HG02938 (cell line): ENCODE data around the gene RASGRP1.
"Not testable (repeated sequence)": the region's sequence is repeated elsewhere in the genome, so short reads cannot be mapped to it uniquely, and the experiment has no call there.

Source experiments
- ATAC-seq: cut with Tn5 transposase; IDR thresholded peaks from one replicate; pipeline ENCODE4 v1.9.1; 2021; ENCODE audit warnings: mild to moderate bottlenecking, moderate library complexity; ENCODE audit not compliant: unreplicated experiment

RASGRP1 gene

GRCh38 chr15:38564557-38565286, at the start of gene RASGRP1:
RASGRP1 (minus strand) TSS chr15:38564814; CDS start chr15:38564628, 186 bp downstream.
- peak; percentile 46 for ATAC-seq

- no peak for ATAC-seq
Measured at GRCh38 chr15:38613085-38613484, 48.5 kb upstream of the RASGRP1 start.

GRCh38 chr15:38612159-38612863, 47.7 kb upstream of the RASGRP1 start:
- ATAC-seq: no peak

- no peak for ATAC-seq
Measured at GRCh38 chr15:38611228-38611627, 46.6 kb upstream of the RASGRP1 start.

- ATAC-seq: no peak
Measured at GRCh38 chr15:38610748-38611147, 46.1 kb upstream of the RASGRP1 start.

- ATAC-seq: no peak
Measured at GRCh38 chr15:38609097-38609738, 44.6 kb upstream of the RASGRP1 start.

- ATAC-seq: no peak
Measured at GRCh38 chr15:38608682-38609081, 44.1 kb upstream of the RASGRP1 start.

GRCh38 chr15:38605744-38606143, 41.1 kb upstream of the RASGRP1 start:
- ATAC-seq: no peak

GRCh38 chr15:38603672-38604071, 39.1 kb upstream of the RASGRP1 start:
- no peak for ATAC-seq

- no peak for ATAC-seq
Measured at GRCh38 chr15:38602910-38603670, 38.5 kb upstream of the RASGRP1 start.

GRCh38 chr15:38600236-38600635, 35.6 kb upstream of the RASGRP1 start:
- no peak for ATAC-seq

GRCh38 chr15:38598749-38599148, 34.1 kb upstream of the RASGRP1 start:
- ATAC-seq: no peak

GRCh38 chr15:38597219-38597800, 32.7 kb upstream of the RASGRP1 start:
- ATAC-seq: no peak

- ATAC-seq: no peak
Measured at GRCh38 chr15:38593524-38593923, 28.9 kb upstream of the RASGRP1 start.

- no peak for ATAC-seq
Measured at GRCh38 chr15:38589502-38589901, 24.9 kb upstream of the RASGRP1 start.

GRCh38 chr15:38588672-38589071, 24.1 kb upstream of the RASGRP1 start:
- no peak for ATAC-seq

- ATAC-seq: no peak
Measured at GRCh38 chr15:38587214-38587613, 22.6 kb upstream of the RASGRP1 start.

- ATAC-seq: not testable (repeated sequence)
Measured at GRCh38 chr15:38586005-38586404, 21.4 kb upstream of the RASGRP1 start.

- ATAC-seq: no peak
Measured at GRCh38 chr15:38578626-38579025, 14.0 kb upstream of the RASGRP1 start.

- no peak for ATAC-seq
Measured at GRCh38 chr15:38577424-38577987, 12.9 kb upstream of the RASGRP1 start.
